HepG2 (cell line): Measurements from ENCODE around the gene NOTO. TPM values are rescaled to one million over a fixed set of nuclear protein-coding genes. Genes with fewer than 3 reads are reported as not detected.

Experiments
- ATAC-seq: fragments of 200-7000 bp; cut with Tn5 transposase; 3 replicates; pipeline ENCODE4 v1.9.1; 2020; ENCODE audit warnings: mild to moderate bottlenecking, moderate library complexity
- BruUV-seq: library from RNA; stranded (reverse); fragments of 400-500 nt; replicated peaks from 2 replicates; lab custom pipeline; 2021; lab: Mats Ljungman, UMichigan
- CTCF ChIA-PET: fragments of 300-600 bp; formaldehyde crosslinking; extraction: SDS; loops from one replicate; lab custom pipeline; 2021; ENCODE audit warnings: low total read pairs, inconsistent platforms, low intra/inter-chr PET ratio; lab: Yijun Ruan, JAX
- POLR2A ChIA-PET: fragments of 350-600 bp; sonication (Branson Sonifier 250); formaldehyde crosslinking; loops from one replicate; lab custom pipeline; 2020; ENCODE audit warnings: antibody characterized with exemption, inconsistent platforms; lab: Yijun Ruan, JAX
- DNase-seq: peaks from one replicate; pipeline ENCODE4 v3.0.0-alpha.2; 2015; ENCODE audit warnings: low spot score
- FAIRE-seq: peaks from 3 replicates; lab custom pipeline; 2011; peaks lifted over from hg19 to GRCh38; lab: Jason Lieb, UNC
- H2AFZ ChIP-seq: one replicate; pipeline ENCODE4 v1.6.1; 2011; ENCODE audit warnings: low read length, inconsistent platforms
- H3K27ac ChIP-seq: fragments of 300-600 bp; 3 replicates; pipeline ENCODE4 v1.8.0; 2011; ENCODE audit warnings: mixed run types, mild to moderate bottlenecking, mixed read lengths, low read length, inconsistent platforms; ENCODE audit not compliant: insufficient read depth; ENCODE audit errors: extremely low read length
- H3K27me3 ChIP-seq, 2 experiments: fragments of 200-600 bp in 1 of 2; 2 replicates in 1 of 2; 3 replicates in 1 of 2; pipeline versions ENCODE4 v1.6.0 to v1.8.0; 2011; ENCODE audit warnings: low read length in 2 of 2, mild to moderate bottlenecking in 2 of 2, moderate library complexity in 2 of 2, inconsistent platforms in 1 of 2; ENCODE audit not compliant: insufficient read depth in 2 of 2, control insufficient read depth in 1 of 2
- H3K36me3 ChIP-seq, 2 experiments: fragments of 200-600 bp in 1 of 2; replicated peaks in 1 of 2; 2 replicates in 1 of 2; 3 replicates in 1 of 2; pipeline versions ENCODE4 v1.5.1 to v1.8.0; 2011; ENCODE audit warnings: low read length in 2 of 2, inconsistent platforms in 1 of 2; ENCODE audit not compliant: insufficient read depth in 2 of 2, control insufficient read depth in 1 of 2
- H3K4me1 ChIP-seq: 2 replicates; pipeline ENCODE4 v1.5.1; 2012; ENCODE audit warnings: low read length, inconsistent platforms; ENCODE audit not compliant: insufficient read depth
- H3K4me2 ChIP-seq: 2 replicates; pipeline ENCODE4 v1.6.0; 2011; ENCODE audit warnings: low read depth, low read length, inconsistent platforms
- H3K4me3 ChIP-seq, 3 experiments: fragments of 200-600 bp in 1 of 3; sonication (generic), shearing (Covaris generic) in 1 of 3; replicated peaks in 1 of 3; 2 replicates each; pipeline ENCODE4 v1.5.1; 2011 to 2016; ENCODE audit warnings: low read length in 3 of 3, inconsistent platforms in 2 of 3, low read depth in 2 of 3, mild to moderate bottlenecking in 2 of 3, control low read depth in 1 of 3, mixed read lengths in 1 of 3; ENCODE audit not compliant: insufficient read depth in 1 of 3
- H3K79me2 ChIP-seq: one replicate; pipeline ENCODE4 v1.6.1; 2011; ENCODE audit warnings: low read length, inconsistent platforms; ENCODE audit not compliant: insufficient read depth
- H3K9ac ChIP-seq: 2 replicates; pipeline ENCODE4 v1.6.0; 2011; ENCODE audit warnings: mild to moderate bottlenecking, low read depth, low read length, inconsistent platforms; ENCODE audit not compliant: insufficient read depth
- H3K9me3 ChIP-seq: 2 replicates; pipeline ENCODE4 v1.5.1; 2012; ENCODE audit warnings: mild to moderate bottlenecking, low read length
- H4K20me1 ChIP-seq: 2 replicates; pipeline ENCODE4 v1.6.0; 2011; ENCODE audit warnings: inconsistent platforms, mild to moderate bottlenecking, low read length, moderate library complexity; ENCODE audit not compliant: insufficient read depth
- HHEX ChIP-seq: IDR thresholded peaks from 2 replicates; pipeline ENCODE4 v1.6.1; 2016; ENCODE audit warnings: control low read depth
- RCOR2 ChIP-seq: IDR thresholded peaks from 2 replicates; pipeline ENCODE4 v1.6.1; 2016; ENCODE audit warnings: missing biosample characterization, missing genetic modification reagents
- TCF7L2 ChIP-seq: IDR thresholded peaks from 2 replicates; pipeline ENCODE4 v1.6.1; 2011; ENCODE audit warnings: mild to moderate bottlenecking, low read depth, low read length, moderate library complexity
- ZBTB20 ChIP-seq: sonication (generic); formaldehyde crosslinking; IDR thresholded peaks from 2 replicates; pipeline ENCODE4 v1.8.1; 2023; ENCODE audit warnings: missing genetic modification reagents, low read depth, mild to moderate bottlenecking, borderline replicate concordance
- ZNF205 ChIP-seq: IDR thresholded peaks from 2 replicates; pipeline ENCODE4 v1.6.1; 2018; ENCODE audit warnings: missing biosample characterization, missing genetic modification reagents
- ZNF260 ChIP-seq: sonication (generic); formaldehyde crosslinking; IDR thresholded peaks from 2 replicates; pipeline ENCODE4 v1.4.0; 2020; ENCODE audit warnings: missing genetic modification reagents, low read depth, mild to moderate bottlenecking, borderline replicate concordance
- ZNF326 ChIP-seq: sonication (generic); formaldehyde crosslinking; IDR thresholded peaks from 2 replicates; pipeline ENCODE4 v1.4.0; 2020; ENCODE audit warnings: missing genetic modification reagents, borderline replicate concordance
- ZNF446 ChIP-seq: sonication (generic); formaldehyde crosslinking; IDR thresholded peaks from 2 replicates; pipeline ENCODE4 v1.5.0; 2020; ENCODE audit warnings: mild to moderate bottlenecking, missing genetic modification reagents
- WGBS: methylation state at CpG from one replicate; pipeline ENCODE4 v1.1.6; 2017; ENCODE audit warnings: low lambda C conversion rate; 5-methylcytosine and 5-hydroxymethylcytosine counted together
- in situ Hi-C: cut with HindIII; loops from 2 replicates; pipeline ENCODE4 v1.10.0; 2017; ENCODE audit warnings: low pct_unique_long_range_greater_than_20kb; ENCODE audit not compliant: extremely low pct_ligation_motif_present
- intact Hi-C: fragments of 100-400 bp; cut with micrococcal nuclease; formaldehyde crosslinking; loops from one replicate; pipeline ENCODE4 v1.10.0; 2022; ENCODE audit not compliant: unreplicated experiment
- polyA plus RNA-seq, 8 experiments: library from polyadenylated mRNA; depleted of rRNA in 3 of 8; stranded (reverse) in 7 of 8; unstranded in 1 of 8; fragments of >200 nt; fragmentation: Illumina TruSeq in 4 of 8; extraction: Trizol in 4 of 8; gene quantifications; 2 replicates each; pipeline versions ENCODE4 v1.2.1 to v1.2.3, GENCODE V29; 2011 to 2016; ENCODE audit warnings: low read depth in 4 of 8, missing spikeins in 1 of 8, mixed read lengths in 1 of 8; ENCODE audit not compliant: insufficient read depth in 1 of 8
- total RNA-seq, 5 experiments: library from RNA; depleted of rRNA; stranded (reverse); fragments of >200 nt; fragmentation: Illumina TruSeq; extraction: Trizol; gene quantifications; 2 replicates each; pipeline ENCODE4 v1.2.3, GENCODE V29; 2016; ENCODE audit warnings: low read depth in 1 of 5
- TF ChIP-seq, protein P1 (sequence below): sonication (generic); formaldehyde crosslinking; IDR thresholded peaks from 2 replicates; pipeline ENCODE4 v1.4.0; 2020; ENCODE audit warnings: missing genetic modification reagents
- TF ChIP-seq, protein P2 (sequence below), 2 experiments: sonication (generic) in 1 of 2; formaldehyde crosslinking in 1 of 2; IDR thresholded peaks; 2 replicates each; pipeline versions ENCODE4 v1.5.1 to v1.6.1; 2011 to 2020; ENCODE audit warnings: borderline replicate concordance in 1 of 2, low read depth in 1 of 2, low read length in 1 of 2, mild to moderate bottlenecking in 1 of 2, missing genetic modification reagents in 1 of 2, moderate library complexity in 1 of 2
- TF ChIP-seq, protein P3 (sequence below): sonication (generic); formaldehyde crosslinking; conservative IDR thresholded peaks from 2 replicates; pipeline ENCODE4 v1.4.0; 2020; ENCODE audit warnings: missing genetic modification reagents
- TF ChIP-seq, protein P4 (sequence below): sonication (generic); formaldehyde crosslinking; conservative IDR thresholded peaks from 2 replicates; pipeline ENCODE4 v1.8.1; 2023; ENCODE audit warnings: missing genetic modification reagents

The NOTO gene
- total and polyA plus RNA-seq, 2 of the 13 experiments (the other 11 are each of a cell fraction or from before 2014, with no cell fraction given): not detected

DNA sequence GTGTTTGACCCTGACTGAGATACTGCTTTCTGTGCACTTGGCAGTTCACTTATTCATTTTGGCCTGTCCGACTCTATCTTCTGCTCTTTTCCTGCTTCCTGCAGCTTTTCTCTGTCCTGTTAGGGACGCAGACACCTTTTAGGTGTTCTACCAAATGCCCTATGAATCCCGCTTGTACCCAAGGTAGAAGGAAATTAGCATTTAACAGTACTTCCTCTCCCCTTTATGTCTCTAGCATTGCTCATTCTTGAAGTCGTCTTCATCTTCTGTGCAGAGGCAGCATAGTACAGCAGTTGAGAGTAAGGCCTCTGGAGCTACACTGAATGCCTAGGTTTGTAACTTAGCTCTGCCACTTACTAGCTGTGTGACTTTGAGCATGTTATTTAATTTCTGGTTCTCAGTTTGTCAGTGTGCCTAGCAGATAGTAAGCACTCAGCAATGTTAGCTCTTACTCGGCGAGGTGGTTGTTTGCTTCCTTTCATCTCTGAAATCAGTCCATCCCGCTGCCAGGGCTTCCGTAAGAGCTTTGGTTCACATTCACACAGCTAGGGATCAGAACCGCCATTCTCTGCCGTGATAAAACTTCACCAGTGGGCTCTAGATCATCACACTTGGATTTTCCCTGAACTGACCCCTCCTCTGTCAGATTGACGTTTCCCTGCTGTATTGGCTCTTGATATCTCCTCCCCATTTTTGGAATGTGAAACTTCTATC is 33.1 kb downstream of the NOTO start (continued):
- TF ChIP-seq ZBTB20 (no peak), ZNF205 (CRISPR knock-in tag) (peak; percentile 100), ZNF326 (CRISPR knock-in tag) (no peak), ZNF446 (CRISPR knock-in tag) (0 out of 2 replicates have a peak, but pooled peaks have one; percentile 34), RCOR2 (CRISPR knock-in tag) (no peak)
- TF ChIP-seq, protein P1, sequence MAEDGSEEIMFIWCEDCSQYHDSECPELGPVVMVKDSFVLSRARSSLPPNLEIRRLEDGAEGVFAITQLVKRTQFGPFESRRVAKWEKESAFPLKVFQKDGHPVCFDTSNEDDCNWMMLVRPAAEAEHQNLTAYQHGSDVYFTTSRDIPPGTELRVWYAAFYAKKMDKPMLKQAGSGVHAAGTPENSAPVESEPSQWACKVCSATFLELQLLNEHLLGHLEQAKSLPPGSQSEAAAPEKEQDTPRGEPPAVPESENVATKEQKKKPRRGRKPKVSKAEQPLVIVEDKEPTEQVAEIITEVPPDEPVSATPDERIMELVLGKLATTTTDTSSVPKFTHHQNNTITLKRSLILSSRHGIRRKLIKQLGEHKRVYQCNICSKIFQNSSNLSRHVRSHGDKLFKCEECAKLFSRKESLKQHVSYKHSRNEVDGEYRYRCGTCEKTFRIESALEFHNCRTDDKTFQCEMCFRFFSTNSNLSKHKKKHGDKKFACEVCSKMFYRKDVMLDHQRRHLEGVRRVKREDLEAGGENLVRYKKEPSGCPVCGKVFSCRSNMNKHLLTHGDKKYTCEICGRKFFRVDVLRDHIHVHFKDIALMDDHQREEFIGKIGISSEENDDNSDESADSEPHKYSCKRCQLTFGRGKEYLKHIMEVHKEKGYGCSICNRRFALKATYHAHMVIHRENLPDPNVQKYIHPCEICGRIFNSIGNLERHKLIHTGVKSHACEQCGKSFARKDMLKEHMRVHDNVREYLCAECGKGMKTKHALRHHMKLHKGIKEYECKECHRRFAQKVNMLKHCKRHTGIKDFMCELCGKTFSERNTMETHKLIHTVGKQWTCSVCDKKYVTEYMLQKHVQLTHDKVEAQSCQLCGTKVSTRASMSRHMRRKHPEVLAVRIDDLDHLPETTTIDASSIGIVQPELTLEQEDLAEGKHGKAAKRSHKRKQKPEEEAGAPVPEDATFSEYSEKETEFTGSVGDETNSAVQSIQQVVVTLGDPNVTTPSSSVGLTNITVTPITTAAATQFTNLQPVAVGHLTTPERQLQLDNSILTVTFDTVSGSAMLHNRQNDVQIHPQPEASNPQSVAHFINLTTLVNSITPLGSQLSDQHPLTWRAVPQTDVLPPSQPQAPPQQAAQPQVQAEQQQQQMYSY: no peak

DNA sequence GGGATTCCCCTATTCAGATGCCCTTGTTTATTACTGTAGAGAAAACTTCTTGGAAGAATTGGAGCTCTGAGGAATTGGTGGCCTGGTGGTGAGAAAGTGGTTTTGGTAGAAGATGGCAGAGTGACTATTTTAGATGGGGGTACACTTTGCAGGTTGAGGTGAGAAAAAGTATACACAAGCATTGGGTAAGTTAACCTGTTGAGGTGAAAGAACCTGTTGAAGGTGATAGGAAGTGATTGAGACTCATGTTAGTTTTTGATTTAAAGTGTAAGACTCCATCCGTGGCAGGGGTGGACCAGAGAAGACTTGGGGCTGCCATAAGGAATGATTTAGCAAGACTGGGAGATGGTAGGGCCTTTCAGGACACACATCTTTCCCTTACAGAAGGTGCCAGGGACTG is 34.8 kb downstream of the NOTO start:
- H3K9me3 ChIP-seq: no peaks in the 10 kb centered on the region
- WGBS: 91% methylated on average over 1 of the region's 1 CpG
- no peak for TF ChIP-seq TCF7L2
- TF ChIP-seq, protein P2, sequence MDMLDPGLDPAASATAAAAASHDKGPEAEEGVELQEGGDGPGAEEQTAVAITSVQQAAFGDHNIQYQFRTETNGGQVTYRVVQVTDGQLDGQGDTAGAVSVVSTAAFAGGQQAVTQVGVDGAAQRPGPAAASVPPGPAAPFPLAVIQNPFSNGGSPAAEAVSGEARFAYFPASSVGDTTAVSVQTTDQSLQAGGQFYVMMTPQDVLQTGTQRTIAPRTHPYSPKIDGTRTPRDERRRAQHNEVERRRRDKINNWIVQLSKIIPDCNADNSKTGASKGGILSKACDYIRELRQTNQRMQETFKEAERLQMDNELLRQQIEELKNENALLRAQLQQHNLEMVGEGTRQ (IDR thresholded peaks at IDR 0.05; ENCODE audit: low read depth, low read length): no peak
- TF ChIP-seq, protein P2 (CRISPR knock-in tag; IDR thresholded peaks at IDR 0.05; ENCODE audit: borderline replicate concordance): no peak
- no peak for TF ChIP-seq HHEX (CRISPR knock-in tag)
- no peak for TF ChIP-seq ZNF260 (CRISPR knock-in tag)
- TF ChIP-seq, protein P3, sequence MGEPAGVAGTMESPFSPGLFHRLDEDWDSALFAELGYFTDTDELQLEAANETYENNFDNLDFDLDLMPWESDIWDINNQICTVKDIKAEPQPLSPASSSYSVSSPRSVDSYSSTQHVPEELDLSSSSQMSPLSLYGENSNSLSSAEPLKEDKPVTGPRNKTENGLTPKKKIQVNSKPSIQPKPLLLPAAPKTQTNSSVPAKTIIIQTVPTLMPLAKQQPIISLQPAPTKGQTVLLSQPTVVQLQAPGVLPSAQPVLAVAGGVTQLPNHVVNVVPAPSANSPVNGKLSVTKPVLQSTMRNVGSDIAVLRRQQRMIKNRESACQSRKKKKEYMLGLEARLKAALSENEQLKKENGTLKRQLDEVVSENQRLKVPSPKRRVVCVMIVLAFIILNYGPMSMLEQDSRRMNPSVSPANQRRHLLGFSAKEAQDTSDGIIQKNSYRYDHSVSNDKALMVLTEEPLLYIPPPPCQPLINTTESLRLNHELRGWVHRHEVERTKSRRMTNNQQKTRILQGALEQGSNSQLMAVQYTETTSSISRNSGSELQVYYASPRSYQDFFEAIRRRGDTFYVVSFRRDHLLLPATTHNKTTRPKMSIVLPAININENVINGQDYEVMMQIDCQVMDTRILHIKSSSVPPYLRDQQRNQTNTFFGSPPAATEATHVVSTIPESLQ (CRISPR knock-in tag): no peak
- TF ChIP-seq, protein P4, sequence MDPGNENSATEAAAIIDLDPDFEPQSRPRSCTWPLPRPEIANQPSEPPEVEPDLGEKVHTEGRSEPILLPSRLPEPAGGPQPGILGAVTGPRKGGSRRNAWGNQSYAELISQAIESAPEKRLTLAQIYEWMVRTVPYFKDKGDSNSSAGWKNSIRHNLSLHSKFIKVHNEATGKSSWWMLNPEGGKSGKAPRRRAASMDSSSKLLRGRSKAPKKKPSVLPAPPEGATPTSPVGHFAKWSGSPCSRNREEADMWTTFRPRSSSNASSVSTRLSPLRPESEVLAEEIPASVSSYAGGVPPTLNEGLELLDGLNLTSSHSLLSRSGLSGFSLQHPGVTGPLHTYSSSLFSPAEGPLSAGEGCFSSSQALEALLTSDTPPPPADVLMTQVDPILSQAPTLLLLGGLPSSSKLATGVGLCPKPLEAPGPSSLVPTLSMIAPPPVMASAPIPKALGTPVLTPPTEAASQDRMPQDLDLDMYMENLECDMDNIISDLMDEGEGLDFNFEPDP (CRISPR knock-in tag): no peak

More for the DNA sequence above, 34.8 kb downstream of the NOTO start:
- Histone ChIP-seq H2AFZ (no peak overlapping the region), H3K4me3 (no peak overlapping the region), H3K27me3 (peaks cover 0 to 6% of the 10 kb centered on the region in 2 experiments; a peak in 1 of 5 replicates), H3K79me2 (peaks cover 78% of the 10 kb centered on the region), H3K9ac (peak overlapping the region; percentile 31; the same call in 1 of the 2 replicates), H3K4me2 (peak overlapping the region; percentile 99), H4K20me1 (peaks cover 56% of the 10 kb centered on the region), H3K36me3 (peaks cover 14 to 41% of the 10 kb centered on the region in 2 experiments), H3K4me1 (peaks cover 57% of the 10 kb centered on the region), H3K27ac (no peak overlapping the region)
- in situ Hi-C loops: no loop called here
- no TSS peak for BruUV-seq
- intact Hi-C loops: no loop called here
- no peak for FAIRE-seq
- no peak for ATAC-seq
- ChIA-PET POLR2A (interaction anchor here (1.0 to 7.2 kb wide), 3 partner anchors 14 to 51 kb away, joined by 3 to 125 read pairs (median 3); partner anchors contain the start of gene SMYD5), CTCF (no interaction called here)
- DNase-seq: no peak
